Keratinocyte (primary cell): ENCODE data around the gene ITPR1. TPM values are rescaled to one million over a fixed set of nuclear protein-coding genes. Genes with fewer than 3 reads are reported as not detected.

Source experiments
- DNase-seq: peaks from one replicate; pipeline ENCODE4 v3.0.0-alpha.2; 2011; ENCODE audit warnings: low read depth, missing footprints, low spot score
- FAIRE-seq: peaks from 2 replicates; lab custom pipeline; 2011; peaks lifted over from hg19 to GRCh38; lab: Jason Lieb, UNC
- H2AFZ ChIP-seq: 2 replicates; pipeline ENCODE4 v1.6.0; 2012; ENCODE audit warnings: low read length, control low read depth, inconsistent platforms; ENCODE audit not compliant: control insufficient read depth
- H3K27ac ChIP-seq: 2 replicates; pipeline ENCODE4 v1.5.1; 2011; ENCODE audit warnings: low read length; ENCODE audit not compliant: control insufficient read depth, insufficient read depth
- H3K27me3 ChIP-seq: 3 replicates; pipeline ENCODE4 v1.6.0; 2011; ENCODE audit warnings: low read length; ENCODE audit not compliant: control insufficient read depth, insufficient read depth; ENCODE audit errors: extremely low read depth
- H3K36me3 ChIP-seq, 2 experiments: 2 replicates in 1 of 2; 3 replicates in 1 of 2; pipeline ENCODE4 v1.5.1; 2011; ENCODE audit warnings: low read length in 2 of 2, mild to moderate bottlenecking in 1 of 2; ENCODE audit not compliant: control insufficient read depth in 2 of 2, insufficient read depth in 2 of 2; ENCODE audit errors: extremely low read depth in 1 of 2
- H3K4me1 ChIP-seq: 3 replicates; pipeline ENCODE4 v1.5.1; 2011; ENCODE audit warnings: low read length; ENCODE audit not compliant: control insufficient read depth, insufficient read depth; ENCODE audit errors: extremely low read depth
- H3K4me2 ChIP-seq: 3 replicates; pipeline ENCODE4 v1.6.0; 2011; ENCODE audit warnings: low read depth, low read length; ENCODE audit not compliant: control insufficient read depth, insufficient read depth; ENCODE audit errors: extremely low read depth
- H3K4me3 ChIP-seq, 3 experiments: fragments of 200-600 bp in 1 of 3; sonication (generic) in 1 of 3; 2 replicates in 2 of 3; 3 replicates in 1 of 3; pipeline ENCODE4 v1.5.1; 2011 to 2016; ENCODE audit warnings: low read length in 3 of 3, mild to moderate bottlenecking in 3 of 3, control low read depth in 2 of 3, inconsistent platforms in 1 of 3, low read depth in 1 of 3, mixed read lengths in 1 of 3, mixed run types in 1 of 3, moderate library complexity in 1 of 3; ENCODE audit not compliant: control insufficient read depth in 2 of 3, insufficient read depth in 2 of 3; ENCODE audit errors: extremely low read depth in 1 of 3
- H3K79me2 ChIP-seq: 2 replicates; pipeline ENCODE4 v1.6.0; 2012; ENCODE audit warnings: low read length; ENCODE audit not compliant: control insufficient read depth, insufficient read depth
- H3K9ac ChIP-seq: 3 replicates; pipeline ENCODE4 v1.6.0; 2011; ENCODE audit warnings: low read length; ENCODE audit not compliant: control insufficient read depth, insufficient read depth; ENCODE audit errors: extremely low read depth
- H3K9me1 ChIP-seq: 3 replicates; pipeline ENCODE4 v1.6.0; 2011; ENCODE audit warnings: low read length; ENCODE audit not compliant: control insufficient read depth, insufficient read depth; ENCODE audit errors: extremely low read depth
- H3K9me3 ChIP-seq: 2 replicates; pipeline ENCODE4 v1.5.1; 2012; ENCODE audit warnings: low read depth, low read length; ENCODE audit not compliant: control insufficient read depth
- H4K20me1 ChIP-seq: 3 replicates; pipeline ENCODE4 v1.6.0; 2011; ENCODE audit warnings: low read length; ENCODE audit not compliant: control insufficient read depth, insufficient read depth; ENCODE audit errors: extremely low read depth
- EZH2 ChIP-seq: IDR thresholded peaks from one replicate; pipeline ENCODE4 v1.6.1; 2012; ENCODE audit warnings: inconsistent platforms, mild to moderate bottlenecking, low read length, moderate library complexity
- dilution Hi-C: fragments of 300-500 bp; cut with MboI; formaldehyde crosslinking; loops from one replicate; pipeline ENCODE4 v1.7.0; 2020; ENCODE audit warnings: low sequenced_read_pairs; ENCODE audit not compliant: extremely low pct_ligation_motif_present
- polyA plus RNA-seq, 5 experiments: library from polyadenylated mRNA; depleted of rRNA in 3 of 5; stranded (reverse) in 3 of 5; stranded (forward) in 1 of 5; unstranded in 1 of 5; fragments of >200 nt; gene quantifications; 1 replicate in 1 of 5; 2 replicates in 3 of 5; 3 replicates in 1 of 5; pipeline versions ENCODE4 v1.2.1 to v1.2.3, GENCODE V29; 2011 to 2012; ENCODE audit warnings: missing spikeins in 2 of 5, low read depth in 1 of 5, low replicate concordance in 1 of 5
- TF ChIP-seq, protein P1 (sequence below), 3 experiments: IDR thresholded peaks in 1 of 3; conservative IDR thresholded peaks in 1 of 3; optimal IDR thresholded peaks in 1 of 3; 2 replicates in 2 of 3; 3 replicates in 1 of 3; pipeline versions ENCODE3 to v1.5.1; 2011; ENCODE audit warnings: low read length in 3 of 3, mild to moderate bottlenecking in 3 of 3, moderate library complexity in 2 of 3, control low read depth in 1 of 3, inconsistent platforms in 1 of 3; ENCODE audit not compliant: insufficient read depth in 2 of 3; ENCODE audit errors: extremely low read depth in 1 of 3

The ITPR1 gene
- polyA plus RNA-seq, 1 donor (not counting 4 experiments of a cell fraction or from before 2014, with no cell fraction given): 3.5 TPM

DNA sequence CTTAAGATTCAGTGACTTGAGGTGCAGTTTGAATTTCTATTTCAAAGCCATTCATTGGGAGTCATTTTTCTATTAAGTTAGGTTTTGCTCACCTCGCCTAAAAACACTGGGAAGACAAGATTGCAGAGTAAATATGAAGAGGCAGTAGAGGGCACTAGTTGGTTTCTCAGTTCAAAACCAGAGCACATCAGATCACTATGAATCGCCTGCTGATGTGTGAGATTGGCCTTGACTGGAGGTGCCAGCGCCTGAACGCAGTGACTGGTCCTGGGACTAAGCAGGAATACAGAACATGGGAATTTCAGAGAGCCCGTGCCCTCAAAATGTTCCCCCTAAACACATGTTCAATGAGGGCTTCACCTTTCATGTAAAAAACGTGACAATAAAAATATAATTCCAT lies 229.0 kb downstream of the ITPR1 start:
- Histone ChIP-seq H3K9me3 (no peaks in the 10 kb centered on the region), H3K36me3 (no peaks in the 10 kb centered on the region), H3K4me1 (peaks cover 30% of the 10 kb centered on the region), H3K9ac (peak overlapping the region; percentile 4), H3K9me1 (no peaks in the 10 kb centered on the region), H4K20me1 (no peaks in the 10 kb centered on the region), H2AFZ (no peak overlapping the region), H3K4me3 (no peak overlapping the region), H3K79me2 (no peaks in the 10 kb centered on the region), H3K4me2 (peak overlapping the region; percentile 2), H3K27me3 (no peaks in the 10 kb centered on the region), H3K27ac (peak overlapping the region; percentile 37)
- DNase-seq: no peak
- dilution Hi-C loops: no loop called here
- FAIRE-seq: peak; percentile 57
- TF ChIP-seq, protein P1, sequence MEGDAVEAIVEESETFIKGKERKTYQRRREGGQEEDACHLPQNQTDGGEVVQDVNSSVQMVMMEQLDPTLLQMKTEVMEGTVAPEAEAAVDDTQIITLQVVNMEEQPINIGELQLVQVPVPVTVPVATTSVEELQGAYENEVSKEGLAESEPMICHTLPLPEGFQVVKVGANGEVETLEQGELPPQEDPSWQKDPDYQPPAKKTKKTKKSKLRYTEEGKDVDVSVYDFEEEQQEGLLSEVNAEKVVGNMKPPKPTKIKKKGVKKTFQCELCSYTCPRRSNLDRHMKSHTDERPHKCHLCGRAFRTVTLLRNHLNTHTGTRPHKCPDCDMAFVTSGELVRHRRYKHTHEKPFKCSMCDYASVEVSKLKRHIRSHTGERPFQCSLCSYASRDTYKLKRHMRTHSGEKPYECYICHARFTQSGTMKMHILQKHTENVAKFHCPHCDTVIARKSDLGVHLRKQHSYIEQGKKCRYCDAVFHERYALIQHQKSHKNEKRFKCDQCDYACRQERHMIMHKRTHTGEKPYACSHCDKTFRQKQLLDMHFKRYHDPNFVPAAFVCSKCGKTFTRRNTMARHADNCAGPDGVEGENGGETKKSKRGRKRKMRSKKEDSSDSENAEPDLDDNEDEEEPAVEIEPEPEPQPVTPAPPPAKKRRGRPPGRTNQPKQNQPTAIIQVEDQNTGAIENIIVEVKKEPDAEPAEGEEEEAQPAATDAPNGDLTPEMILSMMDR (optimal IDR thresholded peaks at IDR 0.05 in 1 of 3, IDR thresholded peaks at IDR 0.05 in 1 of 3, conservative IDR thresholded peaks at IDR 0.05 in 1 of 3; ENCODE audit: extremely low read depth in 1 of 3, insufficient read depth in 2 of 3, low read length in 3 of 3): peak; percentile 60 to 62 (median 60)
- no peak for TF ChIP-seq EZH2

DNA sequence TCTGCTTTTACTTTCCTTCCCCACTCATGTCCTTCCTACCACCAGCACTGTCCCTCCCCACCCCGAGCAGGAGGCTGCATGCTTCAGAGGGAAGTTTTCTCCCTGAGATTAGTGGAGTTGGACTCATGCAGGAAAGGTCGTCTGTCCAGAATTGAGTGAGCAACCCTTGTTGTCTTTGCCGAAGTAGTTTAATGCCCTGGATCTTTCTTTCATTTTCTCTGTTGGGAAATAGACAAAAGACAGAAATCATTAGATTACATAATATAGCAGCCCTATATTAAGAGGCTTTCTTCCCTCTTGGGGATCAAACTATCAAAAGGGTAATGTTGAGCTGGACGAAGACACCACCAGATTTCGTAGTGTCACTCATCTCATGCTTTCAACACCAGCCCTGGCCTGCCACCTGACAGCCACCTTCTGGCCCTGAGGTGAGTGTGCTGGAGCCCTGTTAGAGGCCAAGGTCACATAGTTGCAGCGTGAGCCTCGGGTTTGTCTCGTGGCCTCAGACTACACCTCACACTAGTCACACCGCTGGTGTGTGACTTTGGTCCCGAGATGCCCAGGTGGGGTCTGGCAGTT lies 231.0 kb downstream of the ITPR1 start:
- Histone ChIP-seq H3K27me3 (no peaks in the 10 kb centered on the region), H3K36me3 (no peaks in the 10 kb centered on the region), H3K4me1 (peaks cover 25% of the 10 kb centered on the region), H3K9ac (no peak overlapping the region), H2AFZ (no peak overlapping the region), H3K27ac (no peak overlapping the region), H3K4me3 (no peak overlapping the region), H4K20me1 (no peaks in the 10 kb centered on the region), H3K9me3 (no peaks in the 10 kb centered on the region), H3K4me2 (no peak overlapping the region), H3K79me2 (no peaks in the 10 kb centered on the region), H3K9me1 (no peaks in the 10 kb centered on the region)
- TF ChIP-seq EZH2: no peak
- TF ChIP-seq, protein P1 (optimal IDR thresholded peaks at IDR 0.05 in 1 of 3, IDR thresholded peaks at IDR 0.05 in 1 of 3, conservative IDR thresholded peaks at IDR 0.05 in 1 of 3; ENCODE audit: extremely low read depth in 1 of 3, insufficient read depth in 2 of 3, low read length in 3 of 3): no peak
- FAIRE-seq (no peak), DNase-seq (no peak)
- dilution Hi-C loops: no loop called here
